Stomach (tissue), 4 donors: Measurements from ENCODE around the gene NLN.

Experiments
- EP300 ChIP-seq: sonication (generic); formaldehyde crosslinking; IDR thresholded peaks from one replicate; pipeline ENCODE4 v1.6.1; 2017; ENCODE audit warnings: antibody characterized with exemption
- POLR2A ChIP-seq, 4 donors: fragments of 450-650 bp; IDR thresholded peaks; one replicate each; pipeline ENCODE4 v1.6.1; 2016; ENCODE audit warnings: antibody characterized with exemption in 4 of 4, control low read depth in 2 of 4, mild to moderate bottlenecking in 1 of 4, moderate library complexity in 1 of 4
- POLR2AphosphoS5 ChIP-seq, 3 donors: sonication (generic); formaldehyde crosslinking; IDR thresholded peaks; one replicate each; pipeline ENCODE4 v1.6.1; 2016; ENCODE audit warnings: antibody characterized with exemption in 3 of 3
- TF ChIP-seq, protein P1 (sequence below), 7 experiments: fragments of 450-650 bp in 4 of 7; fragments of 200-600 bp in 3 of 7; sonication (generic) in 3 of 7; IDR thresholded peaks; one replicate each; pipeline ENCODE4 v1.5.1; 2016 to 2019; ENCODE audit warnings: antibody characterized with exemption in 7 of 7, control low read depth in 2 of 7, mild to moderate bottlenecking in 1 of 7

DNA sequence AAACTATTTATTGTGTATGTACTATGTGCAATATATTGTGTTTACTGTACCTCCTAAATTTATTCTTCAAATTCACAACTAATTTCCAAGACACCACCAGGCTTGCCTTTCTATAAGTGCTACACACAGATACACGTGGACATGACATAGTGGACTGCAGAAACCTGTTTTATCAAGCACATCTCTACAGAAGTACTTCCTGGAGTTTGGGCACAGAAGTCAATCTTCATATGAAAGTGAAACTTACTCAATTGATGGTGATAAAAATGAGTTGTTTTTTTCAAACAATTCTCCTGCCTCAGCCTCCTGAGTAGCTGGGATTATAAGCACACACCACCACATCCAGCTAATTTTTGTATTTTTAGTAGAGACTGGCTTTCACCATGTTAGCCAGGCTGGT, 57.6 kb downstream of the NLN start:
- TF ChIP-seq POLR2A (IDR thresholded peaks at IDR 0.05) = no peak
- TF ChIP-seq, protein P1, sequence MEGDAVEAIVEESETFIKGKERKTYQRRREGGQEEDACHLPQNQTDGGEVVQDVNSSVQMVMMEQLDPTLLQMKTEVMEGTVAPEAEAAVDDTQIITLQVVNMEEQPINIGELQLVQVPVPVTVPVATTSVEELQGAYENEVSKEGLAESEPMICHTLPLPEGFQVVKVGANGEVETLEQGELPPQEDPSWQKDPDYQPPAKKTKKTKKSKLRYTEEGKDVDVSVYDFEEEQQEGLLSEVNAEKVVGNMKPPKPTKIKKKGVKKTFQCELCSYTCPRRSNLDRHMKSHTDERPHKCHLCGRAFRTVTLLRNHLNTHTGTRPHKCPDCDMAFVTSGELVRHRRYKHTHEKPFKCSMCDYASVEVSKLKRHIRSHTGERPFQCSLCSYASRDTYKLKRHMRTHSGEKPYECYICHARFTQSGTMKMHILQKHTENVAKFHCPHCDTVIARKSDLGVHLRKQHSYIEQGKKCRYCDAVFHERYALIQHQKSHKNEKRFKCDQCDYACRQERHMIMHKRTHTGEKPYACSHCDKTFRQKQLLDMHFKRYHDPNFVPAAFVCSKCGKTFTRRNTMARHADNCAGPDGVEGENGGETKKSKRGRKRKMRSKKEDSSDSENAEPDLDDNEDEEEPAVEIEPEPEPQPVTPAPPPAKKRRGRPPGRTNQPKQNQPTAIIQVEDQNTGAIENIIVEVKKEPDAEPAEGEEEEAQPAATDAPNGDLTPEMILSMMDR (IDR thresholded peaks at IDR 0.05) = no peak
- TF ChIP-seq POLR2AphosphoS5 (IDR thresholded peaks at IDR 0.05) = no peak
- no peak for TF ChIP-seq EP300
